ENCODE data around the gene DPEP1. TPM values are rescaled to one million over a fixed set of nuclear protein-coding genes. Genes with fewer than 3 reads are reported as not detected.

DPEP1 gene
- total RNA-seq, 1 experiment from 2014 or later: 13.6 TPM

DNA sequence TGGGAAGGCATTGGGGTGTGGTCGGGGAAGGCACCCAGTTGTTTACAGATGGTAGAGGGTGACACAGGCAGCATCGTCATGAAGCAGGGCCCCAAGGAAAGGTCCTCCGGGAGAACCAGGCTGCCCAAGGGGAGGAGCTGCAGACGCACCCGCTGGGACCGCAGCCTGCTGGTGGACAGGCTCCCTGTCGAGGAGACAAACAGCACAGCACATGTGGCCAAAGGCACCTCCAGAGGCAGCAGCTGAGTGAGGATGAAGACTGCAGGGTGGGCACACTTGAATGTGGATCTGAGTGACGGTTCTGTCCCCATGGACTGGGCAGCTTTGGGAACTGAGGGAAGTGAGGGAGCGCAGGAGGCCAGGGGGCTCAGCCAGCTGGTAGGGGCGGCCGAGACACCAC is 31.7 kb downstream of the DPEP1 start (continued):
- TF ChIP-seq, protein P1, sequence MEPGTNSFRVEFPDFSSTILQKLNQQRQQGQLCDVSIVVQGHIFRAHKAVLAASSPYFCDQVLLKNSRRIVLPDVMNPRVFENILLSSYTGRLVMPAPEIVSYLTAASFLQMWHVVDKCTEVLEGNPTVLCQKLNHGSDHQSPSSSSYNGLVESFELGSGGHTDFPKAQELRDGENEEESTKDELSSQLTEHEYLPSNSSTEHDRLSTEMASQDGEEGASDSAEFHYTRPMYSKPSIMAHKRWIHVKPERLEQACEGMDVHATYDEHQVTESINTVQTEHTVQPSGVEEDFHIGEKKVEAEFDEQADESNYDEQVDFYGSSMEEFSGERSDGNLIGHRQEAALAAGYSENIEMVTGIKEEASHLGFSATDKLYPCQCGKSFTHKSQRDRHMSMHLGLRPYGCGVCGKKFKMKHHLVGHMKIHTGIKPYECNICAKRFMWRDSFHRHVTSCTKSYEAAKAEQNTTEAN (CRISPR knock-in tag; IDR thresholded peaks at IDR 0.05): no peak
- TF ChIP-seq ZNF232 (CRISPR knock-in tag; IDR thresholded peaks at IDR 0.05): no peak

DNA sequence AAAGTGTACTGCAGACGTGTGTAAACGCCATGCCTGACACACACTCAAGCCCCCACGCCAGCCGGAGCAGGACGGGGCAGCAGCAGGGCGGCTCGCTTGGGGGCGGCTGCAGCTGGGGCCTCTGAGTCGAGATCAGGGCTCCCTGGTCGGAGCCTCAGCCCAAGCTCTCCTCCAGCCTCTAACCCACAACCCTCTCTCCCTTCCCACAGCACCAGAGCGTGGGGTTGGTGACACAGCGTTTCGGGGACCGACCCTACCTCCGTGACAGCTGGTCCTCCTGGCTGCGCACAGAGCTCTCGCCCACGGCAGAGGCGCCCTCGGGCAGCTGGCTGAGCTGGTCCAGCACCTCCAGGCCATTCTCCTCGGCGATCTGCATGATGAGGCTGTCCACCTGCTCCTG is 32.8 kb downstream of the DPEP1 start:
- Mint-ChIP-seq H3K9me3 (no peaks in the 10 kb centered on the region), H3K36me3 (peaks cover 36% of the 10 kb centered on the region), H3K4me1 (no peaks in the 10 kb centered on the region), H3K27ac (no peak overlapping the region), H3K4me3 (no peak overlapping the region), H3K27me3 (ENCODE audit: low read depth) (no peaks in the 10 kb centered on the region)
- TF ChIP-seq JUN (CRISPR knock-in tag; IDR thresholded peaks at IDR 0.05): no peak
- TF ChIP-seq, protein P2, sequence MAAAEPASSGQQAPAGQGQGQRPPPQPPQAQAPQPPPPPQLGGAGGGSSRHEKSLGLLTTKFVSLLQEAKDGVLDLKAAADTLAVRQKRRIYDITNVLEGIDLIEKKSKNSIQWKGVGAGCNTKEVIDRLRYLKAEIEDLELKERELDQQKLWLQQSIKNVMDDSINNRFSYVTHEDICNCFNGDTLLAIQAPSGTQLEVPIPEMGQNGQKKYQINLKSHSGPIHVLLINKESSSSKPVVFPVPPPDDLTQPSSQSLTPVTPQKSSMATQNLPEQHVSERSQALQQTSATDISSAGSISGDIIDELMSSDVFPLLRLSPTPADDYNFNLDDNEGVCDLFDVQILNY (CRISPR knock-in tag; IDR thresholded peaks at IDR 0.05): no peak
- TF ChIP-seq ZNF317 (CRISPR knock-in tag; IDR thresholded peaks at IDR 0.05; ENCODE audit: borderline replicate concordance, low read depth): no peak
- TF ChIP-seq, protein P3, sequence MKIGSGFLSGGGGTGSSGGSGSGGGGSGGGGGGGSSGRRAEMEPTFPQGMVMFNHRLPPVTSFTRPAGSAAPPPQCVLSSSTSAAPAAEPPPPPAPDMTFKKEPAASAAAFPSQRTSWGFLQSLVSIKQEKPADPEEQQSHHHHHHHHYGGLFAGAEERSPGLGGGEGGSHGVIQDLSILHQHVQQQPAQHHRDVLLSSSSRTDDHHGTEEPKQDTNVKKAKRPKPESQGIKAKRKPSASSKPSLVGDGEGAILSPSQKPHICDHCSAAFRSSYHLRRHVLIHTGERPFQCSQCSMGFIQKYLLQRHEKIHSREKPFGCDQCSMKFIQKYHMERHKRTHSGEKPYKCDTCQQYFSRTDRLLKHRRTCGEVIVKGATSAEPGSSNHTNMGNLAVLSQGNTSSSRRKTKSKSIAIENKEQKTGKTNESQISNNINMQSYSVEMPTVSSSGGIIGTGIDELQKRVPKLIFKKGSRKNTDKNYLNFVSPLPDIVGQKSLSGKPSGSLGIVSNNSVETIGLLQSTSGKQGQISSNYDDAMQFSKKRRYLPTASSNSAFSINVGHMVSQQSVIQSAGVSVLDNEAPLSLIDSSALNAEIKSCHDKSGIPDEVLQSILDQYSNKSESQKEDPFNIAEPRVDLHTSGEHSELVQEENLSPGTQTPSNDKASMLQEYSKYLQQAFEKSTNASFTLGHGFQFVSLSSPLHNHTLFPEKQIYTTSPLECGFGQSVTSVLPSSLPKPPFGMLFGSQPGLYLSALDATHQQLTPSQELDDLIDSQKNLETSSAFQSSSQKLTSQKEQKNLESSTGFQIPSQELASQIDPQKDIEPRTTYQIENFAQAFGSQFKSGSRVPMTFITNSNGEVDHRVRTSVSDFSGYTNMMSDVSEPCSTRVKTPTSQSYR (CRISPR knock-in tag; IDR thresholded peaks at IDR 0.05): no peak
- TF ChIP-seq, protein P4, sequence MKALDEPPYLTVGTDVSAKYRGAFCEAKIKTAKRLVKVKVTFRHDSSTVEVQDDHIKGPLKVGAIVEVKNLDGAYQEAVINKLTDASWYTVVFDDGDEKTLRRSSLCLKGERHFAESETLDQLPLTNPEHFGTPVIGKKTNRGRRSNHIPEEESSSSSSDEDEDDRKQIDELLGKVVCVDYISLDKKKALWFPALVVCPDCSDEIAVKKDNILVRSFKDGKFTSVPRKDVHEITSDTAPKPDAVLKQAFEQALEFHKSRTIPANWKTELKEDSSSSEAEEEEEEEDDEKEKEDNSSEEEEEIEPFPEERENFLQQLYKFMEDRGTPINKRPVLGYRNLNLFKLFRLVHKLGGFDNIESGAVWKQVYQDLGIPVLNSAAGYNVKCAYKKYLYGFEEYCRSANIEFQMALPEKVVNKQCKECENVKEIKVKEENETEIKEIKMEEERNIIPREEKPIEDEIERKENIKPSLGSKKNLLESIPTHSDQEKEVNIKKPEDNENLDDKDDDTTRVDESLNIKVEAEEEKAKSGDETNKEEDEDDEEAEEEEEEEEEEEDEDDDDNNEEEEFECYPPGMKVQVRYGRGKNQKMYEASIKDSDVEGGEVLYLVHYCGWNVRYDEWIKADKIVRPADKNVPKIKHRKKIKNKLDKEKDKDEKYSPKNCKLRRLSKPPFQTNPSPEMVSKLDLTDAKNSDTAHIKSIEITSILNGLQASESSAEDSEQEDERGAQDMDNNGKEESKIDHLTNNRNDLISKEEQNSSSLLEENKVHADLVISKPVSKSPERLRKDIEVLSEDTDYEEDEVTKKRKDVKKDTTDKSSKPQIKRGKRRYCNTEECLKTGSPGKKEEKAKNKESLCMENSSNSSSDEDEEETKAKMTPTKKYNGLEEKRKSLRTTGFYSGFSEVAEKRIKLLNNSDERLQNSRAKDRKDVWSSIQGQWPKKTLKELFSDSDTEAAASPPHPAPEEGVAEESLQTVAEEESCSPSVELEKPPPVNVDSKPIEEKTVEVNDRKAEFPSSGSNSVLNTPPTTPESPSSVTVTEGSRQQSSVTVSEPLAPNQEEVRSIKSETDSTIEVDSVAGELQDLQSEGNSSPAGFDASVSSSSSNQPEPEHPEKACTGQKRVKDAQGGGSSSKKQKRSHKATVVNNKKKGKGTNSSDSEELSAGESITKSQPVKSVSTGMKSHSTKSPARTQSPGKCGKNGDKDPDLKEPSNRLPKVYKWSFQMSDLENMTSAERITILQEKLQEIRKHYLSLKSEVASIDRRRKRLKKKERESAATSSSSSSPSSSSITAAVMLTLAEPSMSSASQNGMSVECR (CRISPR knock-in tag; IDR thresholded peaks at IDR 0.05; ENCODE audit: borderline replicate concordance): no peak
- no peak for ATAC-seq
- DNase-seq (ENCODE audit: low spot score): no peak
- POLR2A ChIA-PET: no interaction called here
- CTCF ChIA-PET: no interaction called here

DNA sequence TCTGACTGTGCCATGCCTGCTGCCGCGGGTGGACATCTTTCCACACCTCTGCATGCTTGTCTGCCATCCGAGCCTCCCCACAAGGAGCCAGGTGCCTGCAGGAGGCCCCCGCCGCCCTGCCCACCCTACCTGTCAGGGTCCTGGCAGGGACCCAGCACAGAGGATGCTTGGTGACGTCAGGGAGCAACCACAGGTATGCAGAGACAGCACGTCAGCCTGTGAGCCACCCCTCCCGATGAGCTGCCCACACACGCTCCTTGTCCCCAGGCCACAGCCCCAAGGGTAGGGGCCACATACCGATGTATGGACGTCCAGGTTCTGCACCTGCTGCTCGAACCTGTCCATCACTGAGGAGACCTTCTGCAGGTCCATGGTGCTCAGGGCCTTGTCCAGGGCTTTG is 33.5 kb downstream of the DPEP1 start:
- Mint-ChIP-seq H3K36me3 (peaks cover 36% of the 10 kb centered on the region), H3K27ac (no peak overlapping the region), H3K9me3 (no peaks in the 10 kb centered on the region), H3K27me3 (ENCODE audit: low read depth) (no peaks in the 10 kb centered on the region), H3K4me1 (no peaks in the 10 kb centered on the region), H3K4me3 (no peak overlapping the region)
- DNase-seq (ENCODE audit: low spot score) (no peak), ATAC-seq (no peak)
- CTCF ChIA-PET: no interaction called here
- POLR2A ChIA-PET: no interaction called here
- TF ChIP-seq, protein P5, sequence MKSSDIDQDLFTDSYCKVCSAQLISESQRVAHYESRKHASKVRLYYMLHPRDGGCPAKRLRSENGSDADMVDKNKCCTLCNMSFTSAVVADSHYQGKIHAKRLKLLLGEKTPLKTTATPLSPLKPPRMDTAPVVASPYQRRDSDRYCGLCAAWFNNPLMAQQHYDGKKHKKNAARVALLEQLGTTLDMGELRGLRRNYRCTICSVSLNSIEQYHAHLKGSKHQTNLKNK (CRISPR knock-in tag; IDR thresholded peaks at IDR 0.05): no peak
- TF ChIP-seq TEAD4 (CRISPR knock-in tag; IDR thresholded peaks at IDR 0.05): no peak
- TF ChIP-seq, protein P6, sequence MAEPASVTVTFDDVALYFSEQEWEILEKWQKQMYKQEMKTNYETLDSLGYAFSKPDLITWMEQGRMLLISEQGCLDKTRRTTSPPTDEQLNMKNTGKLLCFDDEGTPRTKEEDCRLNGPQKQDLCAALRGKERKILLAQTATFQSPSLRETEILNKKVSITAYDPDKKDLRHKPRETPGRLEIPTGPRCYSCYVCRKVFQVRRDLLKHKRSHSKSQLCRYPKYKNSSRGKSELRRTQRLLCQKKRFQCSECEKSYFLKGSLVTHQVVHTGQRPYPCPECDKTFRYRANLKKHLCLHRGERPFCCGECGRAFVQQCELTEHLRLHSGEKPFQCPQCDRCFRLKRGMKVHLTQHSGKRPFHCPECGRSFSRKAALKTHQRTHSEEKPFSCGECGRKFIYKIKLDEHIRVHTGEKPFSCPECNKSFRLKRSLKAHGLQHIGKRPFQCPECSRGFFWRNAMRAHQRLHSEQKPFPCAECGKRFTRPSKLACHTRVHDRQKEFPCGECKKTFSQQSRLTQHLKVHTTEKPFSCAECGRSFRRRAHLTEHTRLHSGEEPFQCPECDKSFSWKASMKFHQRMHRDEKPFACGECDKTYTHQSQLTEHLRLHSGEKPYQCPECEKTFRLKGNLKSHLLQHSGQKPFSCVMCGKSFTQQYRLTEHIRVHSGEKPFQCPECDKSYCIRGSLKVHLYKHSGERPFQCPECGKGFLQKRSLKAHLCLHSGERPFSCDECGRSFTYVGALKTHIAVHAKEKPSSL (CRISPR knock-in tag; conservative IDR thresholded peaks at IDR 0.05): no peak
- TF ChIP-seq ZNF232 (CRISPR knock-in tag; IDR thresholded peaks at IDR 0.05): no peak
- TF ChIP-seq, protein P7, sequence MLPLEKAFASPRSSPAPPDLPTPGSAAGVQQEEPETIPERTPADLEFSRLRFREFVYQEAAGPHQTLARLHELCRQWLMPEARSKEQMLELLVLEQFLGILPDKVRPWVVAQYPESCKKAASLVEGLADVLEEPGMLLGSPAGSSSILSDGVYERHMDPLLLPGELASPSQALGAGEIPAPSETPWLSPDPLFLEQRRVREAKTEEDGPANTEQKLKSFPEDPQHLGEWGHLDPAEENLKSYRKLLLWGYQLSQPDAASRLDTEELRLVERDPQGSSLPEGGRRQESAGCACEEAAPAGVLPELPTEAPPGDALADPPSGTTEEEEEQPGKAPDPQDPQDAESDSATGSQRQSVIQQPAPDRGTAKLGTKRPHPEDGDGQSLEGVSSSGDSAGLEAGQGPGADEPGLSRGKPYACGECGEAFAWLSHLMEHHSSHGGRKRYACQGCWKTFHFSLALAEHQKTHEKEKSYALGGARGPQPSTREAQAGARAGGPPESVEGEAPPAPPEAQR (CRISPR knock-in tag; IDR thresholded peaks at IDR 0.05): no peak
- no peak for TF ChIP-seq OVOL2 (CRISPR knock-in tag; IDR thresholded peaks at IDR 0.05; ENCODE audit: borderline replicate concordance)
- TF ChIP-seq RELA (CRISPR knock-in tag; IDR thresholded peaks at IDR 0.05; ENCODE audit: borderline replicate concordance): no peak
- no peak for TF ChIP-seq FOXJ3 (CRISPR knock-in tag; IDR thresholded peaks at IDR 0.05; ENCODE audit: borderline replicate concordance)
- TF ChIP-seq, protein P8, sequence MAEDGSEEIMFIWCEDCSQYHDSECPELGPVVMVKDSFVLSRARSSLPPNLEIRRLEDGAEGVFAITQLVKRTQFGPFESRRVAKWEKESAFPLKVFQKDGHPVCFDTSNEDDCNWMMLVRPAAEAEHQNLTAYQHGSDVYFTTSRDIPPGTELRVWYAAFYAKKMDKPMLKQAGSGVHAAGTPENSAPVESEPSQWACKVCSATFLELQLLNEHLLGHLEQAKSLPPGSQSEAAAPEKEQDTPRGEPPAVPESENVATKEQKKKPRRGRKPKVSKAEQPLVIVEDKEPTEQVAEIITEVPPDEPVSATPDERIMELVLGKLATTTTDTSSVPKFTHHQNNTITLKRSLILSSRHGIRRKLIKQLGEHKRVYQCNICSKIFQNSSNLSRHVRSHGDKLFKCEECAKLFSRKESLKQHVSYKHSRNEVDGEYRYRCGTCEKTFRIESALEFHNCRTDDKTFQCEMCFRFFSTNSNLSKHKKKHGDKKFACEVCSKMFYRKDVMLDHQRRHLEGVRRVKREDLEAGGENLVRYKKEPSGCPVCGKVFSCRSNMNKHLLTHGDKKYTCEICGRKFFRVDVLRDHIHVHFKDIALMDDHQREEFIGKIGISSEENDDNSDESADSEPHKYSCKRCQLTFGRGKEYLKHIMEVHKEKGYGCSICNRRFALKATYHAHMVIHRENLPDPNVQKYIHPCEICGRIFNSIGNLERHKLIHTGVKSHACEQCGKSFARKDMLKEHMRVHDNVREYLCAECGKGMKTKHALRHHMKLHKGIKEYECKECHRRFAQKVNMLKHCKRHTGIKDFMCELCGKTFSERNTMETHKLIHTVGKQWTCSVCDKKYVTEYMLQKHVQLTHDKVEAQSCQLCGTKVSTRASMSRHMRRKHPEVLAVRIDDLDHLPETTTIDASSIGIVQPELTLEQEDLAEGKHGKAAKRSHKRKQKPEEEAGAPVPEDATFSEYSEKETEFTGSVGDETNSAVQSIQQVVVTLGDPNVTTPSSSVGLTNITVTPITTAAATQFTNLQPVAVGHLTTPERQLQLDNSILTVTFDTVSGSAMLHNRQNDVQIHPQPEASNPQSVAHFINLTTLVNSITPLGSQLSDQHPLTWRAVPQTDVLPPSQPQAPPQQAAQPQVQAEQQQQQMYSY (CRISPR knock-in tag; IDR thresholded peaks at IDR 0.05): no peak

Data from WTC11 (cell line).